HG03280 (cell line): Measurements from ENCODE around the gene TALDO1.

ENCODE experiments used
- ATAC-seq: cut with Tn5 transposase; IDR thresholded peaks from one replicate; pipeline ENCODE4 v1.9.1; 2021; ENCODE audit warnings: mild to moderate bottlenecking, moderate library complexity; ENCODE audit not compliant: unreplicated experiment

Gene TALDO1

DNA sequence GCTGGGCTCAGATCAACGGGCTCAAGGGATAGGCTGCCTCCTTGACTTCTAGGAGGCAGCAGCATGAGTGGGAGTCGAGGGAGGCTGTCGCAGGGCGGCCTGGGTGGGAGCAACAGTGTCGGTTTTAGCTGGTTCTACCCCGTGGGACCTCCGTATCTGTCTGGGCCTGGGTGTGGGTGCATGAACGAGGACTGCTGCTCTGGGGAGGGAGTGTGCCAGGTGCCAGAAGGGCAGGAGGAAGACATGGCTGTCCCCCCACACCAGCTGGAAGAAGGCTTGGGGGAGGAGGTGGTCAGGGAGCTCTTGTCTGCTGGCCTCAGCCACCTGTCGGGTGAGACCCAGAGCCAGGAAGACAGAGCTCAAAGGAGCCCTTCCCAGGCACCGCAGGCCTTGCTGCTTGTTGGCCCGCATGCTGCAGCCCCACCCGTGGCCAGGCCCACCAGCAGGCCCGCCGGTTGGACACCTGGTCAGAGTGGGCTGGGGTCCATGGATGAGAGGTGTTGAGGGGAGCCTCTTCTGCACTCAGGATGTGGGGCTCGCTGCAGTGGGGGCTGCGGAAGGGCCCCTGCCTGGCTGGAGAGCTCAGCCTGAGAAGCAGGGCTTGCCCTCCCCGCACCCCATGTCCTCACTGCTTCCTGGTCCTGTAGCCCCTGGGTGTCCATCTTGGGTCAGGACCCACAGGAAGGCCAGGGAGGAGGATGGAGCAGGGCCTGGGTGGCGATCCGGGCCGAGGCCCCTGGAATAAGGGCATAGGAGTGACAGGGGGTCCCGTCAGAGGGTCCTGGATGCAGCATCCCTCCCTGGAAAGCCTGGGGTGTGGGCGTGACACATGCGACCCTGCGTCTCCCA is 39.2 kb downstream of the TALDO1 start:
- ATAC-seq: no peak

DNA sequence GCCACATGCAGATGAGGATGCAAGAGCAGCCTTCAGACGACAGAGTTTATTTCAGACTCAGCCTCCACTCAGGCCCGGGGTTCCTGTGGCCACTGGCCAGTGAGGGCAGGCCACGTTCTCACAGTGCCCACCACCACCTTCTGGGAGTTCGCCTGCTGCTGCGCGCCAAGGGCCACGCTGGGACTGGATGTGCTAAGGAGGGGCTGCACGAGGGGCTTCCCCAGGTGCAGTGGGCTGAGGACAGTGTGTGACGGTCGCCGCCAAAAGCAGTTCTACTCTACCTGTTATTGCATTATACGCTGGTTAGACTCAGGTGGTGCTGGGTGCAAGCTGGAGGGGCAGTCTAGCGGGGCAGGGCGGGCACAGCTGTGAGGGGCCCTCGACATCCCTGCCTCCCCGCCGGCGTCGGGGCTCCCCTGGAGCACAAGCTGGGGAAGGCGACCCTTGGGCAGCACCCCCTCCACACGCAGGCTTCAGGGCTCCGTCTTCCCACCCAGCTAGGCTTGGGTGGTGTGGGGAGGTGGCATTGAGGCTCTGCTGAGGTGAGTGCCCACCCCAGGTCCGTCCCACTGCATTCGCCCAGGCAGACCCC is 39.9 kb downstream of the TALDO1 start:
- no peak for ATAC-seq

DNA sequence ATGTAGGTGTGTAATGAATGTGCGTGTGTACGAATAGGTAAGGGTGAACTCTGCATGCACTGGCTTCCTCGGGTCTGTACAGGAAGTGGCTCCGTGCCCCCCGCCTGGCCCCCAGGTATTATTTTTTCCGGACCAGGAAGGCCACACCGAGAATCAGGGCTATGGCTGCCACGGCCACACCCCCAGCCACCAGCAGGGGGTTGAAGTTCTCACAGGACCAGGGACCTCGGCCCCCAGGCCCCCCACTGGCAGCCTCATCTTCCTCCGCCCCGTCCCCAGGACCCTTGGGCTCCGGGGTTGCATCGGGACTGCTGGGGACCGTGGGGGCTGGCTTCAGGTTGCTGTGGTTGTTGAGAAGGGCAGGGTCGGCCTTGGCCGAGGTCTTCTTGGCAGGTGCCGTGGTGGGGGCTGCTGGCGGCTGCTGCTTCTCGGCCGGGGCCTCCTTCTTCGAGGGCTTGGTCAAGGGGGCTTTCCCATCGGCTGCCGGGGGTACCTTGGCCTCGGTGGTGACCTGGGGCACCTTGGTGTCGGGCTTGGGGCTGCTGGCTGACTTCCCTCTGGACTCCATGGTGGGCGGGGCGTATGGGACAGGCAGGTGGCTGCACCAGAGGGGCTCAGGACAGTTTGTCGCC is 40.9 kb downstream of the TALDO1 start:
- no peak for ATAC-seq

DNA sequence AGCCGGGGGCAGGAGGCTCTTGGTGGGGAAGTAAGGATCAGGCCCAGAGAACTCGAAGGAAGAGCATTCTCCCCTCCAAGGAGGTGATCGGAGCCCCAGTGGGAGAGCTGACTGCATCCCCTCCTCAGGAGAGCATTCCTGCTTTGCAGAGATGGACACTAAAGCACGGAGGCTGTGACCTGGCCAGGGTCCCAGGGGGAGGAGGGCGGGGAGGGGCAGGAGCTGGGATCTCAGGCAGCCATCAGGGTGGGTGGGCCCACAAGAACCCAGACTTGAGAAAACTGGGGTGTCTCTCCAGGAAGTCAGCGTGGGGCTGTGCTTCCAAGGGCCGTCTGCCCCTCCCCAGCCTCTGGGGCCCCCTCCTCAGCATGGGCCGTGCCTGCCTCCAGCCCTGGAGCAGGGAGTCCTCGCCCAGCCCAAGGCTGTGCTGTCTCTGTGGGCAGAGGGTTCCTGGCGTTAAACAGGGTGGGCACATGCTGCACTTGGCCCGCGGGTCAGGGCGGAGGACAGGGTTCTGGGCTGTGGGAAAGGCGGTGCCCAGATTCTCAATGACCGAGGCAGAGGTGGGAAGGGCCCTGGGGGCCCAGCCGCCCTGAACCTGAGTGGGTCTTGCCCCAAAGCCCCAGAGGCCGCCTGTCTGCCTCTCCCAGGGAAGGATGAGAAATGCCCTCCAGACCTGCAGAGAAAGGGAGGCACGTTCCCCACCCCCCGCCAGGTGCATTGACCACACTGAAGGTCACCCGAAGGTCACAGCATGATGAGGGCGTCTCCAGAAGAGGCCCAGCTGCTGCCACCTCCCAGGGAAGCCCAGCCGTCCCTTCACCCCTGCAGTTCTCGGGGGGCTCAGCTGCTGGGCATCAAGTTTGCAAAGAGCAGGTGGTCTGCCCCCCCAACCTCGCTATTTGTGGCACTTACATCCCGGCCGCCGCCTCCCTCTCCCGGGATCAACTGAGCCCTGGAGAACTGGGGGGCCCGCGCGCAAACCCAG is 42.0 kb downstream of the TALDO1 start:
- ATAC-seq: no peak

DNA sequence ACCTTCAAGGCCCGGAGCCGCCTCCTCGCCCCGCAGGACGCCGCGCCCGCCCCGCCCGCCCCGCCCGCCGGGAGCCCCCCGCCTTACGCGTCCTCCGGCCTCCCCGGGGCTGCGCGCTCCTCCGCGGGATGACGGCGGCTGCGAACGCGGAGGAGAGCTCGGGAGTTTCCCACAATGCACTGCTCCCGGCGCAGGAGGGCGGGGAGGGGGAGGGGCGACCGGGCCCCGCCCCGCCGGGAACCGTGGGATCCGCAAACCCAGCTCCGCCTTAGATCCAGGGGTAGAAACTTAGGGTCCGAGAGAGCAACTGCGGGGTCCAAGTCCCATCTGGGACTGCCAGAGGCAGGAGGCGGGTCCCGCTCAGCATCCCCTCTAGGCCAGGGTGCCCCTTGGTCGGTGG is 42.7 kb downstream of the TALDO1 start, which contains the start of gene CEND1:
TSS of gene CEND1 (minus strand) at position 148 of the 400 bp plus-strand sequence. CDS start 1,514 bp downstream, outside the sequence.
- no peak for ATAC-seq

DNA sequence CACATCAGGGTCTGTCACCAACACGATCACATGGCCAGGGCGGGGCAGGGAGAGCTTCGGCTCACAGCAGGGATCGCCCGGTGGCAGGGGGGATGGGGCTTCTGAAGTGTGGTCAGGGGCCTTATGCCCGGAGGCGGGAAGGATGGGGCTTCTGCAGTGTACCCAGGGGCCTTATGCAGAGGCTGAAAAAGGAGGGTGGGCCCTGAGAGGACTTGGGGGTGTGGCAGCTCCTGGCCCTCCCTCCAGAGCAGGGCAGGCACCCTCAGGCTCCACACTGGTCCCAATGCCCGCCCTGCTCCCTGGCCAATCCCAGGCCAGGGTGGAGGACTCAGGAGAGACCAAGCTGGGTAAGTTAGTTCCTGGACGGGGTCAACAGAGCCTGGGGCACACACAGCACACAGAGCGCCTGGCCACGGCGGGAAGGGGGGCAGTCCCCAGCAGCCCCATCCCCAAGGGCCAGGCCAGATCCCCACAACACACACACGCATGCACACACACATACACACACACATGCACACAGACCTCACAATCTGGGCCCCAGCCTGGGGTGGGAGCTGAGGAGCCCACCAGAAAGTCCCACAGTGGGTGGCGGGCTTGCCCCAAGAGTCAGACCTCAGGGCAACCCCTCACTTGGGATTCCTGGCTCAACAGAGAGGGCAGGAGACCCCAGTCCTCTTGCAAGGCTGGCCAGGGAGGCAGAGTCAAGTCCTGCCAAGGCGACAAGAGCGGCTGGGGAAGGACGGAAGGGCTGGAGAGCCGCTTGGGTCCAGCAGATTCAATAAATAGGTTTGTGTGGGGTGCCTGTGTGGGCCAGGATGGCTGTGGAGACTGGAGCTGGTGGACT is 43.7 kb downstream of the TALDO1 start:
- no peak for ATAC-seq

DNA sequence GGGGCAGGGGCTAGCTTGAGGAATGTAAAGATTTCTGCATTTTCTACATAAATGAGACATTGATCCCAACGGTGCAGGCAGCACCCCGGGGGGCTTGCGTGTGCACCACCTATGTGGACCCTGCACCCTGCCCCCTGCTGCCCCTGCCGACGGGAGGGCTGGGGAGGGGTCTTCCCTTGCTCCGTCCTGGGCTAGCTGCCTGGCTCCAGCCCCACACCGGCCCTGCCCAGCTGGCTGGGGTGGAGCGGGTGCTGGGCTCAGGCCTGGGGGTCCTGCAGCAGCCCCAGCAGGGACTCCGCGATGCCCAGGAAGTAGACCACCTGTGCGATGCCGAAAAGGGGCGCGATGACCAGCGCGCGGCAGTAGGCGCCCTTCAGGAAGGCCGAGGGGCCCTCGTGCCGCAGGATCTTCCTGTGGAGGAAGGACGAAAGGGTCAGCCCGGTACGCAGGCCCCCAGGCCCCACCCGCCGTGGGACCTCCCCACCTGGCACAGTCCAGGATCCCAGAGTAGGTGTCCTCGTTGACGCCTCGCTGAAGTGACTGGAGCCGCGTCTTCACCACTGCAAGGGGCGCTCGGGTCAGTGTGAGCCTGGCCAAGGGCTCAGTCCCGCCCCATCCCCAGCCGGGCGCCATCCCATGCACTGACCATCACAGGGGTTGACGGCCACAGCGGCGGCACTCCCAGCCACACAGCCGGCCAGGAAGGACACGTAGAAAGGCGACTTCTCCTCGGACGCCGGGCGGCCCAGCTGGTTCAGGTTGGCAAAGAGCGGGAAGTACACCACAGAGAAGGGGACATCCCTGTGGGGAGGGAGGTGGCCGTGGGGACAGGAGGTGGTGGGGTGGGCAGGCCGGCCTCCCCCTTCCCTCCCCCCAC is 44.6 kb downstream of the TALDO1 start:
- ATAC-seq: no peak

DNA sequence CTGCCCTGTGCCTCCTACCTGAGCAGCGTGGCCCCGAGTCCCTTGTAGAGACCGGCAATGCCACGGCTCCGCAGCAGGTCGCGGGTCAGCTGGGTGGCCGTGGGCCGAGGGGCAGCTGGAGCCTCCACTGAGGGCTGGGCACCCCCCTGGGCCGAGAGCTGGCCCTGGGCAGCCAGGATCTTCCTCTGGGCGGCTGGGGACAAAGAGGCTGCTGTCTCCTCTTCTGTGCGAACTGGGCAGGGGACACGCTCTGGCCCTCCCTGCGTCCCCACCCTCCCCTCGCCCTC is 45.2 kb downstream of the TALDO1 start:
- ATAC-seq: no peak

DNA sequence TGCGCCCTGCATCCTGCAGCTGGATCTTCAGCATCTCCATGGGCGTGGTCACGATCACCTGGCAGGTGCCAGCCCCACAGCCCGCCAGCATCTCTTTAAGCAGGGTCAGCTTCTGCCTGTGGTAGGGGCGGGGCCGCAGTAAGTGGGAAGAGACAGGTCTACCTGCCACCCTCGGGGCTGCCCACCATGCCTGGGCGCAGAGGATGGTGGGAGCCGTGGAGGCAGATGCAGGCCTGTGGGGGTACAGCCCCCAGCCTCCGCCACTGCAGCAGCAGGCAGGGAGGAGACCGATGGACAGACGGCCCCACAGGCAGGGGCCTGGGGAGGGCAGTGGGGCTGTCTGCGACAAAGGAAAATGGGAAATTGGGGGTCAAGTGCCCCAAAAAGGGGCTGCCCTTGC is 45.6 kb downstream of the TALDO1 start:
- ATAC-seq: no peak

DNA sequence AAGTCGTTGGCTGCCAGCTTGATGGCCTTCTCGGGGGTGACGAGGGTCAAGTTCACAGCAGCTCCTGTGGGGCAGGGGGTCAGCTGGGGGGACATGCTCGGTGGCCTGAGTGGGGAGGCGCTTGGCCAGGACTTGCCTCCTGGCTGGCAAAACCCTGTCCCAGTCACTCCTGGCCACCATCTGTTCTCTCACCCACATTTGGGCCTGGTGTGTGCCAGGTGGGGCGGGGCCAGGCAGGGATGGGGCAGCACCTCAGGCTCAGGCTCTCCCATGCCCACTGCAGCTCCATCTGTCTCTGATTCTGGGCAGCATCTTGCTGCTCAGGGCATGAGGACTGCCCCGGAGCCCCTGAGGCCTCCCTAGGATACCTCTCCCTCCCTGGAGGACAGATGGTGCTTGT is 46.3 kb downstream of the TALDO1 start:
- ATAC-seq: no peak

DNA sequence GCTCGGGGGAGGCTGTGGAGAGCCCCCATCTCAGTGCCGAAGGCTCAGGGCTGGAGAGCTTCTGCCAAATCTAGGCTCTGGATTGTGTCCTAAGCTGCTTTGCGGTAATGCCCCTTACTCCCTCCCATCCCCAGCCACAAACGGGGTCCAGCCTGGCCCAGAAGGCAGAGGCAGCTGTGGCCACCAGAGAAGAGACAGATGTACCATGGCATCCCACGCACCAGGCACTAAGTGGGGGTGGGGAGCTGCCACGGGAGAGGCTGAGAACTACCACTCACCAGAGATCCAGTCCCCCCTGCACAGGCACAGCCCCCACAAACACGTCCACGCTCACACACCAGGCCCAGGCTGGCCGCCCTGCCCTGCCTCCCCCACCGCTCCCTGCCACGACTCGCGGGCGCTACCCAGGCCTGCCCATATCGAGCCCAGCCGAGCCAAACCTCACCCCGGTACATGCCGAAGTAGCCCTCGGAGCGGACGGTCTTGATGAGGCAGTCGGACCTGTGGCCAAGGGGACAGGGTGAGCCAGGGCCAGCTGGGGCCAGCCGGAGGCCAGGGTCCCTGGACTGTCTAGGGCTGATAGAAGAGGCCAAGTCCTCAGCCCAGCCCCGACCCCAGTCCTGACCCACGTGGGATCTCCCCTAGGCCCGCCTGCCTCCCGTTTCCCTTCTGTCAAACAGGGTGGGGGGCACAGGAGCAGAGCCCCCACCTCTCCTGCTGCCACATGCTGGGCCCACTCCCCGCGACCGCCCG is 46.9 kb downstream of the TALDO1 start:
- ATAC-seq: no peak

DNA sequence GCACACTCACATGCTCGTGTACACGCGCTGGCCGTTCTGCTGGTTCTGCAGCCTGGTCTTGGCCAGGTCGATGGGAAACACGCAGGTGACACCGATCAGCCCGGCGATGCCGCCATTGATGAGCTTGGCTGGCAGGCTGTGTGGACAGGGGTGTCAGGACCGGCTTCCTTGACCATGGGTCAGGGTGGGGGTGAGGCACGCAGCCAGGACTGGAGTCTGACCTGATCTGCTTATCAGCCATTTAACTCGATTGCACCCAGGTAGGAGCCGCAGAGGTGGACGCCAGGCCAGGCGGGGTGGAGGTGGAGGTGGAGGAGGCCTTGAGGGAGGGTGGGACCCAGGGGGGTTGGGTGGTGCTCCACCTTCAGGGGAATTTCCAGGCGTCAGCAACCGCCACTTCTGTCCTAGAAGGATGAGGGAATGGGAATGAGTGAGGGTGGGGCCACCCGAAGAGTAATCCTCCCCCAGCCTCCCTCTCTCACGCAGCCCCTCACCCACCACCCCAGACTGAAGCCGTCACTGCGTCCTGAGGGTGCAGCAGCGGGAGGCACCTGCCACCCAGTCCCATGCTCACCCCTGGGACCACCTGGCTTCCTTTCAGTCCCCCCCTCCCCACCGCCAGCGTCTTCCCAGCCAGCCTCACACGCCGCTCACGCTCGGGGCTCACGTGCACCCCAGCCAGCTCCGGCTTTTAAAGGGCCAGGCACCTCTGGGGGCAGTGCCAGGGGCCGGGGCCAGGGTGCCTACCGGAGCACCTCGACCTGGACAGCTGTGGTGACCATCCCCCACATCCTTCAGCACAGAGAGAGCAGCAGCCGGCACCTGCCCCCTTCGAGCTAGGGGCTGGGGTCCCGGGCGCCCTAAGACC is 47.7 kb downstream of the TALDO1 start:
- no peak for ATAC-seq

DNA sequence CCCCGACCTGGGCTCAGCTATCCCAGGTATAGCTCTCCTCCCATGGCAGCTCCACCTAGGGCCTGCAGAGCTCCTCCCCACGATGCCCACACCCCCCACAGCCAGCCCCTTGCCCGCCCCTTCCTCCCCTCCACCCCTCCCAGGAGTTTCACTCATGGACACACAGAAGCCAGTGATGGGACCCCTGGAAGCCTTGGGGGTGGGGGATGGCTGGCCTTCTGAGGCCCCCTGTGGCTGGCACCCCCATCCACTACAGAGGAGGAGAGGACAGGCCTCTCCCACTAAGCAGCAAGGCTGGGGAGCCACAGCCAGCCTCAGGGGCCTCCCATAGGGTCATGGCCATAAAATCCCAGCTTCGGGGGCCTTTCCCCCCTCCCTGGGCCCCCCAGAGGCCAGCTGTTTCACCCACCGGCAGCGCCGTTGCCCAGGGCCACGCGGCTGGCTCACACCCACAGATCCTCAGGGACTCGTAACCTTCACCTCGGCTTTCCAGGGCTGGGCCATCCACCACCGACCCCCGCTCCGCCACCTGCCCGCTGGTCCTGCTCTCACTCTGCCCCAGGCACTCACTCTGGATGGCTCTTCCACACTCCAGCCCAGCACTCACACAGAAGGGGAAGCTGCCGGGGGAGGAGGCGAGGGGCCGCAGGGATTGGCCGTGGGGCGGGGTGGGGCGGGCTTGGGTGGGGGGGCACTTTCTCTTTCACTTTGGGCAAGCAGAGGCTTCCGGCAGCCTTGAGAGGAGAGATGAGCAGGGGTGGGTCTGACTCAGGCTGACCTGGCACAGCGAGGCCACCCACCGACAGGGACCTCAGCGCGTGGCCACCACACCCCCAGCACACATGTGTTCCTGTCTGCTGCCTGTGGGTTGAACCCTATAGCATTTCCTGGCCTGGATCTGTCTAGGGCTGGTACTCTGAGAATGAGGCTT is 48.6 kb downstream of the TALDO1 start:
- ATAC-seq: peak; percentile 24

DNA sequence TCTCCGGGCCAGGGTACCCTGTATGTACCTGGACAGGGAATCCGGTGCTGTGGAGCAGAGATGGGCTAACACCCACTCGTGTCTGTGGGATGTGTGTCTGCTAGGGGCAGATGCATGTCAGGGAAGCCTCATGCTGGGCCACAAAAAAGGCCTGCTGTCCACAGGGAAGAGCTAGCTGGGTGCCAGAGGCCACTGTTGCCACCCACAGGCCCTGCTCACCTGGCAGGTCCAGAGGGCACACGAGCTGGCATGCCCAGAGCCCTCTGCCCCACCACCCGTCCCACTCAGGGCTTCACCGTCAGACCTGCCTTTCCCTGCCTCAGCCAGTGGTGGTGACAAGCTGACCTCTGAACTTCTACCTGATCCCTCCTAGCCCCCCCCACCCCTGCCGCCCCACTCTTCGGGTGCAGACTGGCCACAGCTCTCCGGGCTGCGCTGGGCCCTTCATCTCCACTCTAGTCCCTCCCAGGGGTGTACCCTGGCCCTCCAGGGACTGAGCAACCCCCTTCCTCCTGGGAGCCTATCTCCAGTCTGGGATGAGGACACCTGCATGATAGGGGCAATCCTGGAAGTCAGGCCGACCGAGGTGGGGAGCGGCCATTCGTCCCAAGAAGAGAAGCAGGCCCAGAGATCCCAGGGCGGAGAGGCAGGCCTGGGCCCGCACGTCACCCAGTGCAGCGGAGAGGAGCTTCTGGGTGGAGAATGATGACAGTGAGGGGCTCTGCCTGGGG is 49.5 kb downstream of the TALDO1 start:
- ATAC-seq: no peak

DNA sequence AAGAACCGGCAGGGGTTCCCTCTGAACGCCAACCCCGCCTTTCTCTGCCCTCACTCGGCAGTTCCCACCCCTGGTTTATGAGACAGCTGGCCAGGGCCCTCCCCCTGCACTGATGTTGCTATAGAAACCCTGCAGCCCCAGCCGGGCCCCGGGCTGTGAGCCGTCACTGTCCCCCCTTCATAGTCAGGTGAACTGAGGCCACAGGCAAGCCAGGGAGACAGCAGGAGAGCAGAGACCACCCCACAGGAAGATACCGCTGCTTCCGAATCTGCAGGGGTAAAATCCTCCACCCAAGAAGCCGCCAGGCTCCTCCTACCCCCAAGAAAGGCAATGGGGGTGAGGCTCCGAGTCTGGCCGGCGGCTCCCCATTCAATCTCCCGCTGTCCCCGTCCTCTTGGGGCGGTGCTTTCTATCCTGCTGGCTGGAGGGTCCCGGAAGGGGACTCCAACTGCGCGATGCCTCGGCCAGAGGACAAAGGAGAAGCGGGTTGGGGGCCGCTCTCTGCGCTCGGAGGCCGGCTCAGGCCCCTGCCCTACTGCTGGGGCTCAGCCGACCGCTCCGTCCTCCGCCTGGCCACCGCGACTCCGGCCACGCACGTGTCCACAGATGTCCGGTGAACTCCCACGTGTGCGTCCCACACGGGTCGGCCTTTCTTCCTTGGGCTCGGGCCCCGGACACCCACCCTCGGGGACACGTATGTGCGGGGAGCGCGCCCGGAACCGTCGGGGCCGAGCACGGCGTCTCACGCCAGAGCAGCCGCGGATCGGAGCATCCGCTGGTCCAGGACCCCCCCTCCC is 50.2 kb downstream of the TALDO1 start:
- ATAC-seq: peak; percentile 39
